H9 (cell line): ENCODE measurements around the gene NBEAL2. TPM values are rescaled to one million over a fixed set of nuclear protein-coding genes. Genes with fewer than 3 reads are reported as not detected.

Source experiments
- DNase-seq: peaks from one replicate; pipeline ENCODE4 v3.0.0-alpha.2; 2017
- H2AFZ ChIP-seq: one replicate; pipeline ENCODE4 v1.6.1; 2013; ENCODE audit warnings: mild to moderate bottlenecking, low read length, control low read depth, moderate library complexity
- H2AK5ac ChIP-seq: 2 replicates; pipeline ENCODE4 v1.6.1; 2013; ENCODE audit warnings: low read length, control low read depth, mixed read lengths; ENCODE audit not compliant: insufficient read length
- H2BK120ac ChIP-seq: one replicate; pipeline ENCODE4 v1.6.1; 2013; ENCODE audit warnings: low read depth, mild to moderate bottlenecking, low read length, control low read depth, inconsistent platforms; ENCODE audit not compliant: poor library complexity, severe bottlenecking
- H2BK12ac ChIP-seq: 2 replicates; pipeline ENCODE4 v1.6.1; 2013; ENCODE audit warnings: low read length, control low read depth, mixed read lengths, low read depth; ENCODE audit not compliant: insufficient read length
- H2BK15ac ChIP-seq: 2 replicates; pipeline ENCODE4 v1.6.1; 2013; ENCODE audit warnings: low read depth, low read length, control low read depth
- H2BK20ac ChIP-seq: one replicate; pipeline ENCODE4 v1.6.1; 2013; ENCODE audit warnings: low read depth, mild to moderate bottlenecking, low read length, control low read depth, inconsistent platforms; ENCODE audit not compliant: poor library complexity, severe bottlenecking
- H2BK5ac ChIP-seq: 2 replicates; pipeline ENCODE4 v1.6.1; 2013; ENCODE audit warnings: low read length, control low read depth, mixed read lengths; ENCODE audit not compliant: insufficient read length
- H3K14ac ChIP-seq: 2 replicates; pipeline ENCODE4 v1.6.1; 2013; ENCODE audit warnings: low read length, control low read depth; ENCODE audit not compliant: insufficient read depth
- H3K18ac ChIP-seq: 2 replicates; pipeline ENCODE4 v1.6.1; 2013; ENCODE audit warnings: low read depth, mild to moderate bottlenecking, mixed read lengths, low read length, control low read depth; ENCODE audit not compliant: insufficient read length
- H3K23ac ChIP-seq: 2 replicates; pipeline ENCODE4 v1.6.1; 2013; ENCODE audit warnings: low read length, control low read depth, mixed read lengths, low read depth; ENCODE audit not compliant: insufficient read length
- H3K23me2 ChIP-seq: 2 replicates; pipeline ENCODE4 v1.6.1; 2013; ENCODE audit warnings: low read depth, mild to moderate bottlenecking, mixed read lengths, low read length, control low read depth; ENCODE audit not compliant: insufficient read length, poor library complexity, severe bottlenecking
- H3K27ac ChIP-seq: 2 replicates; pipeline ENCODE4 v1.5.1; 2013; ENCODE audit warnings: low read length, control low read depth, mixed read lengths, low read depth; ENCODE audit not compliant: insufficient read length
- H3K27me3 ChIP-seq: 2 replicates; pipeline ENCODE4 v1.6.1; 2013; ENCODE audit warnings: low read length, control low read depth, inconsistent platforms; ENCODE audit not compliant: insufficient read depth
- H3K4ac ChIP-seq: 2 replicates; pipeline ENCODE4 v1.6.1; 2013; ENCODE audit warnings: low read depth, mild to moderate bottlenecking, control low read depth, inconsistent platforms, low read length, moderate library complexity
- H3K4me1 ChIP-seq: 2 replicates; pipeline ENCODE4 v1.6.1; 2013; ENCODE audit warnings: low read length, control low read depth, inconsistent platforms; ENCODE audit not compliant: insufficient read depth
- H3K4me2 ChIP-seq: 2 replicates; pipeline ENCODE4 v1.6.1; 2013; ENCODE audit warnings: low read length, control low read depth, mixed read lengths; ENCODE audit not compliant: insufficient read length, insufficient read depth
- H3K56ac ChIP-seq: 2 replicates; pipeline ENCODE4 v1.6.1; 2013; ENCODE audit warnings: low read depth, mild to moderate bottlenecking, mixed read lengths, low read length, control low read depth; ENCODE audit not compliant: insufficient read length
- H3K79me1 ChIP-seq: 2 replicates; pipeline ENCODE4 v1.6.1; 2013; ENCODE audit warnings: low read depth, mild to moderate bottlenecking, moderate library complexity, low read length, control low read depth, inconsistent platforms; ENCODE audit not compliant: insufficient read depth, poor library complexity, severe bottlenecking
- H3K79me2 ChIP-seq: 2 replicates; pipeline ENCODE4 v1.6.1; 2013; ENCODE audit warnings: low read length, control low read depth, inconsistent platforms; ENCODE audit not compliant: insufficient read depth
- H3K9ac ChIP-seq: 2 replicates; pipeline ENCODE4 v1.6.1; 2013; ENCODE audit warnings: low read length, control low read depth, mixed read lengths; ENCODE audit not compliant: insufficient read length; ENCODE audit errors: extremely low read depth
- H3K9me3 ChIP-seq: one replicate; pipeline ENCODE4 v1.6.1; 2013; ENCODE audit warnings: low read depth, low read length, inconsistent platforms; ENCODE audit not compliant: control insufficient read depth
- H3T11ph ChIP-seq: one replicate; pipeline ENCODE4 v1.6.1; 2013; ENCODE audit warnings: mild to moderate bottlenecking, low read length, control low read depth, inconsistent platforms
- H4K20me1 ChIP-seq: one replicate; pipeline ENCODE4 v1.6.1; 2013; ENCODE audit not compliant: control insufficient read depth, insufficient read length, insufficient read depth
- H4K5ac ChIP-seq: 2 replicates; pipeline ENCODE4 v1.6.1; 2013; ENCODE audit warnings: low read depth, mild to moderate bottlenecking, mixed read lengths, low read length, control low read depth; ENCODE audit not compliant: insufficient read length
- H4K8ac ChIP-seq: replicated peaks from 2 replicates; pipeline ENCODE4 v1.6.1; 2013; ENCODE audit warnings: low read length, control low read depth, mixed read lengths, low read depth; ENCODE audit not compliant: insufficient read length
- H4K91ac ChIP-seq: 2 replicates; pipeline ENCODE4 v1.6.1; 2013; ENCODE audit warnings: low read depth, mild to moderate bottlenecking, moderate library complexity, mixed read lengths, low read length, control low read depth; ENCODE audit not compliant: insufficient read length
- H3K27ac Mint-ChIP-seq, 3 experiments: 2 replicates in 2 of 3; 3 replicates in 1 of 3; pipeline ENCODE4 v1.8.0; 2020 to 2021; ENCODE audit warnings: mixed read lengths in 3 of 3, mild to moderate bottlenecking in 1 of 3, moderate library complexity in 1 of 3
- H3K27me3 Mint-ChIP-seq: 2 replicates; pipeline ENCODE4 v1.8.0; 2021; ENCODE audit warnings: low read depth, mild to moderate bottlenecking, moderate library complexity, mixed read lengths
- H3K36me3 Mint-ChIP-seq, 3 experiments: 2 replicates in 2 of 3; 3 replicates in 1 of 3; pipeline ENCODE4 v1.8.0; 2020 to 2021; ENCODE audit warnings: low read depth in 3 of 3, mixed read lengths in 3 of 3; ENCODE audit not compliant: insufficient read depth in 1 of 3
- H3K4me1 Mint-ChIP-seq, 2 experiments: 2 replicates each; pipeline ENCODE4 v1.8.0; 2020; ENCODE audit warnings: mixed read lengths in 2 of 2
- H3K4me3 Mint-ChIP-seq, 2 experiments: 2 replicates in 1 of 2; 3 replicates in 1 of 2; pipeline ENCODE4 v1.8.0; 2020 to 2021; ENCODE audit warnings: mild to moderate bottlenecking in 2 of 2, mixed read lengths in 2 of 2, moderate library complexity in 1 of 2
- H3K9me3 Mint-ChIP-seq, 2 experiments: 2 replicates in 1 of 2; 3 replicates in 1 of 2; pipeline ENCODE4 v1.8.0; 2020; ENCODE audit warnings: mild to moderate bottlenecking in 2 of 2, mixed read lengths in 2 of 2, moderate library complexity in 1 of 2
- CTCF ChIP-seq: fragments of 200-600 bp; sonication (generic); conservative IDR thresholded peaks from 3 replicates; pipeline ENCODE4 v1.8.0; 2021; ENCODE audit warnings: antibody characterized with exemption, mild to moderate bottlenecking
- total RNA-seq: library from RNA; stranded (reverse); gene quantifications from 2 replicates; pipeline ENCODE4 v1.2.1, GENCODE V29; 2021

The NBEAL2 gene
- total RNA-seq, 1 experiment from 2014 or later: 52.1 TPM

GRCh38 chr3:47047673-47048072, 68.2 kb downstream of the NBEAL2 start:
- H3K27ac ChIP-seq: no peak overlapping the region
- H3K27ac Mint-ChIP-seq: no peak overlapping the region; a peak in 1 of 7 replicates

More at GRCh38 chr3:47047673-47048072, 68.2 kb downstream of the NBEAL2 start:
- H3K23me2 ChIP-seq: no peaks in the 10 kb centered on the region
- H3K56ac ChIP-seq: no peak overlapping the region
- no peaks in the 10 kb centered on the region for H3K9me3 ChIP-seq
- no peak overlapping the region for H3K23ac ChIP-seq
- no peak overlapping the region for H3K4ac ChIP-seq
- no peak overlapping the region for H2BK5ac ChIP-seq
- H3K18ac ChIP-seq: no peak overlapping the region
- H3K9ac ChIP-seq: no peak overlapping the region
- H3K27me3 ChIP-seq: no peaks in the 10 kb centered on the region
- H2BK15ac ChIP-seq: no peak overlapping the region
- H3K27me3 Mint-ChIP-seq: no peaks in the 10 kb centered on the region
- H4K8ac ChIP-seq: no peak overlapping the region
- H4K5ac ChIP-seq: no peak overlapping the region
- no peak for TF ChIP-seq CTCF
- H2AFZ ChIP-seq: no peak overlapping the region
- no peaks in the 10 kb centered on the region for H4K20me1 ChIP-seq
- no peak overlapping the region for H2BK12ac ChIP-seq
- no peak for DNase-seq
- H2BK120ac ChIP-seq: no peak overlapping the region
- no peak overlapping the region for H3K4me2 ChIP-seq
- H3K14ac ChIP-seq: no peak overlapping the region
- H3K4me1 ChIP-seq: no peaks in the 10 kb centered on the region
- H3K4me1 Mint-ChIP-seq: no peaks in the 10 kb centered on the region
- H3K79me1 ChIP-seq: peaks cover 3% of the 10 kb centered on the region
- no peaks in the 10 kb centered on the region for H3K9me3 Mint-ChIP-seq
- no peak overlapping the region for H4K91ac ChIP-seq
- no peak overlapping the region for H3K4me3 Mint-ChIP-seq
- no peak overlapping the region for H2AK5ac ChIP-seq
- H2BK20ac ChIP-seq: no peak overlapping the region
- H3K79me2 ChIP-seq: peaks cover 2% of the 10 kb centered on the region; the same call in 1 of the 2 replicates
- H3K36me3 Mint-ChIP-seq: peaks cover 10 to 28% (median 16%) of the 10 kb centered on the region in 3 experiments; a peak in 6 of 7 replicates
- H3T11ph ChIP-seq: no peak overlapping the region
